ACC112 (cell line): ENCODE measurements around the gene EFL1.
"Not testable (repeated sequence)": the region's sequence is repeated elsewhere in the genome, so short reads cannot be mapped to it uniquely, and the experiment has no call there.

ENCODE experiments used
- H2AFZ ChIP-seq: fragments of 200-600 bp; sonication (generic); one replicate; pipeline ENCODE4 v1.6.0; 2017; ENCODE audit warnings: antibody characterized with exemption, low read length; ENCODE audit not compliant: unreplicated experiment
- H3K27ac ChIP-seq: fragments of 200-600 bp; sonication (generic); 2 replicates; pipeline ENCODE4 v1.5.1; 2014; ENCODE audit warnings: low read depth, mild to moderate bottlenecking, antibody characterized with exemption, low read length, moderate library complexity
- H3K27me3 ChIP-seq: fragments of 200-600 bp; sonication (generic); 2 replicates; pipeline ENCODE4 v1.6.1; 2014; ENCODE audit warnings: mild to moderate bottlenecking, antibody characterized with exemption, low read length, moderate library complexity, mixed read lengths; ENCODE audit not compliant: insufficient read depth
- H3K36me3 ChIP-seq: fragments of 200-600 bp; sonication (generic); 2 replicates; pipeline ENCODE4 v1.6.1; 2016; ENCODE audit warnings: mild to moderate bottlenecking, antibody characterized with exemption, low read length, moderate library complexity, mixed read lengths; ENCODE audit not compliant: insufficient read depth
- H3K4me1 ChIP-seq: fragments of 200-600 bp; sonication (generic); one replicate; pipeline ENCODE4 v1.6.1; 2016; ENCODE audit warnings: low read length, mixed read lengths; ENCODE audit not compliant: insufficient read depth, unreplicated experiment, control insufficient read depth
- H3K4me3 ChIP-seq: fragments of 200-600 bp; sonication (generic); 2 replicates; pipeline ENCODE4 v1.5.1; 2014; ENCODE audit warnings: mild to moderate bottlenecking, low read depth, low read length
- H3K79me2 ChIP-seq: fragments of 200-600 bp; sonication (generic); one replicate; pipeline ENCODE4 v1.6.0; 2016; ENCODE audit warnings: low read length; ENCODE audit not compliant: control insufficient read depth, unreplicated experiment, insufficient read depth

The EFL1 gene

GRCh38 chr15:82197733-82198594, 64.6 kb downstream of the EFL1 start:
- no peak overlapping the region for H3K27ac ChIP-seq
- H3K4me3 ChIP-seq: no peak overlapping the region
- no peaks in the 10 kb centered on the region for H3K36me3 ChIP-seq
- H3K4me1 ChIP-seq: peaks cover 4% of the 10 kb centered on the region
- no peaks in the 10 kb centered on the region for H3K27me3 ChIP-seq
- no peaks in the 10 kb centered on the region for H3K79me2 ChIP-seq
- no peak overlapping the region for H2AFZ ChIP-seq

GRCh38 chr15:82196353-82196752, 66.2 kb downstream of the EFL1 start:
- no peak overlapping the region for H3K4me3 ChIP-seq
- no peak overlapping the region for H3K27ac ChIP-seq
- peaks cover 11% of the 10 kb centered on the region for H3K4me1 ChIP-seq
- no peak overlapping the region for H2AFZ ChIP-seq
- no peaks in the 10 kb centered on the region for H3K79me2 ChIP-seq
- H3K36me3 ChIP-seq: no peaks in the 10 kb centered on the region
- H3K27me3 ChIP-seq: no peaks in the 10 kb centered on the region

GRCh38 chr15:82195818-82196217, 66.7 kb downstream of the EFL1 start:
- H3K36me3 ChIP-seq, H3K27ac ChIP-seq, H3K27me3 ChIP-seq, H3K4me3 ChIP-seq, H3K79me2 ChIP-seq, H2AFZ ChIP-seq: not testable (repeated sequence)
- H3K4me1 ChIP-seq: peaks cover 11% of the 10 kb centered on the region

GRCh38 chr15:82194488-82194887, 68.0 kb downstream of the EFL1 start:
- not testable (repeated sequence) for H3K27ac ChIP-seq, H3K79me2 ChIP-seq, H3K4me3 ChIP-seq, H2AFZ ChIP-seq, H3K36me3 ChIP-seq, H3K27me3 ChIP-seq
- peaks cover 14% of the 10 kb centered on the region for H3K4me1 ChIP-seq

GRCh38 chr15:82193435-82193834, 69.1 kb downstream of the EFL1 start:
- H2AFZ ChIP-seq, H3K36me3 ChIP-seq, H3K27ac ChIP-seq, H3K4me3 ChIP-seq, H3K79me2 ChIP-seq, H3K27me3 ChIP-seq: not testable (repeated sequence)
- peaks cover 14% of the 10 kb centered on the region for H3K4me1 ChIP-seq

GRCh38 chr15:82192394-82192793, 70.1 kb downstream of the EFL1 start:
- not testable (repeated sequence) for H3K27ac ChIP-seq, H3K4me3 ChIP-seq, H2AFZ ChIP-seq, H3K79me2 ChIP-seq, H3K36me3 ChIP-seq, H3K27me3 ChIP-seq
- peaks cover 14% of the 10 kb centered on the region for H3K4me1 ChIP-seq

- no peak overlapping the region for H2AFZ ChIP-seq
- H3K27me3 ChIP-seq: no peaks in the 10 kb centered on the region
- peaks cover 18% of the 10 kb centered on the region for H3K4me1 ChIP-seq
- no peaks in the 10 kb centered on the region for H3K36me3 ChIP-seq
- no peak overlapping the region for H3K4me3 ChIP-seq
- no peak overlapping the region for H3K27ac ChIP-seq
- no peaks in the 10 kb centered on the region for H3K79me2 ChIP-seq
These were observed 75.7 kb downstream of the EFL1 start for GRCh38 chr15:82186719-82187406.

GRCh38 chr15:82186161-82186560, 76.4 kb downstream of the EFL1 start:
- Histone ChIP-seq H2AFZ (no peak overlapping the region), H3K36me3 (no peaks in the 10 kb centered on the region), H3K4me1 (peaks cover 18% of the 10 kb centered on the region), H3K4me3 (no peak overlapping the region), H3K27ac (no peak overlapping the region), H3K27me3 (no peaks in the 10 kb centered on the region), H3K79me2 (no peaks in the 10 kb centered on the region)

- Histone ChIP-seq H3K4me3 (no peak overlapping the region), H2AFZ (no peak overlapping the region), H3K27ac (no peak overlapping the region), H3K79me2 (no peaks in the 10 kb centered on the region), H3K4me1 (peaks cover 14% of the 10 kb centered on the region), H3K36me3 (no peaks in the 10 kb centered on the region), H3K27me3 (no peaks in the 10 kb centered on the region)
These were observed 77.8 kb downstream of the EFL1 start for GRCh38 chr15:82184776-82185175.

- Histone ChIP-seq H3K27me3 (no peaks in the 10 kb centered on the region), H3K36me3 (no peaks in the 10 kb centered on the region), H3K79me2 (no peaks in the 10 kb centered on the region), H2AFZ (no peak overlapping the region), H3K27ac (no peak overlapping the region), H3K4me3 (no peak overlapping the region), H3K4me1 (peaks cover 14% of the 10 kb centered on the region)
These were observed 78.2 kb downstream of the EFL1 start for GRCh38 chr15:82184355-82184754.
